Heart left ventricle (tissue), 16 donors: ENCODE measurements around the gene CREBZF. TPM values are rescaled to one million over a fixed set of nuclear protein-coding genes. Genes with fewer than 3 reads are reported as not detected.
A peak's percentile ranks its signal among the peaks of the same experiment; 100 is the strongest.

Source experiments
- ATAC-seq, 4 donors: fragments of 200-7000 bp; cut with Tn5 transposase; one replicate each; pipeline ENCODE4 v1.9.1; 2020 to 2022; ENCODE audit warnings: moderate library complexity in 4 of 4, mild to moderate bottlenecking in 3 of 4, moderate number of reproducible peaks in 1 of 4
- DNase-seq, 5 donors: peaks; one replicate each; pipeline ENCODE4 v3.0.0-alpha.2; 2020
- H3K27ac ChIP-seq, 12 donors: fragments of 200-600 bp; sonication (generic) in 4 of 12; one replicate each; pipeline versions ENCODE4 v1.5.0 to v1.8.0; 2016 to 2022; ENCODE audit warnings: mild to moderate bottlenecking in 2 of 12
- H3K27me3 ChIP-seq, 9 donors: fragments of 200-600 bp; sonication (generic) in 2 of 9; one replicate each; pipeline versions ENCODE4 v1.5.1 to v1.8.0; 2016 to 2022; ENCODE audit warnings: mild to moderate bottlenecking in 3 of 9
- H3K36me3 ChIP-seq, 9 donors: fragments of 200-600 bp; sonication (generic) in 2 of 9; one replicate each; pipeline versions ENCODE4 v1.5.0 to v1.8.0; 2018 to 2022; ENCODE audit warnings: mild to moderate bottlenecking in 2 of 9
- H3K4me1 ChIP-seq, 12 donors: fragments of 200-600 bp; sonication (generic) in 4 of 12; one replicate each; pipeline versions ENCODE4 v1.5.0 to v1.8.0; 2016 to 2022; ENCODE audit warnings: mild to moderate bottlenecking in 3 of 12
- H3K4me3 ChIP-seq, 12 donors: fragments of 200-600 bp; sonication (generic) in 4 of 12; one replicate each; pipeline versions ENCODE4 v1.5.0 to v1.8.0; 2017 to 2022; ENCODE audit warnings: mild to moderate bottlenecking in 9 of 12, moderate library complexity in 4 of 12
- H3K9me3 ChIP-seq, 12 donors: fragments of 200-600 bp; sonication (generic) in 4 of 12; one replicate each; pipeline versions ENCODE4 v1.5.0 to v1.8.0; 2016 to 2022; ENCODE audit warnings: mild to moderate bottlenecking in 1 of 12
- CTCF ChIP-seq, 12 donors: fragments of 200-600 bp; sonication (generic) in 4 of 12; IDR thresholded peaks; one replicate each; pipeline versions ENCODE4 v1.5.0 to v1.8.0; 2018 to 2022; ENCODE audit warnings: antibody characterized with exemption in 12 of 12, mild to moderate bottlenecking in 5 of 12
- POLR2A ChIP-seq, 2 donors: fragments of 450-650 bp; IDR thresholded peaks; one replicate each; pipeline ENCODE4 v1.6.1; 2017; ENCODE audit warnings: antibody characterized with exemption in 2 of 2, mild to moderate bottlenecking in 2 of 2, moderate library complexity in 2 of 2
- WGBS, 4 donors: extraction: QIAGEN DNeasy Blood & Tissue Kit in 2 of 4; methylation state at CpG; one replicate each; pipeline versions ENCODE4 v1.1.5 to v1.1.7; 2013 to 2018; 5-methylcytosine and 5-hydroxymethylcytosine counted together
- intact Hi-C, 10 donors: fragments of 100-400 bp; cut with DNase I; formaldehyde crosslinking; loops; one replicate each; pipeline versions ENCODE4 v1.11.1 to v1.14.2; 2022
- polyA plus RNA-seq, 2 donors: library from polyadenylated mRNA; stranded (reverse); fragments of 200-250 nt; gene quantifications; one replicate each; pipeline ENCODE4 v1.2.3, GENCODE V29; 2013
- total RNA-seq, 9 donors: library from RNA; depleted of rRNA in 2 of 9; stranded (reverse); fragments of >200 nt in 2 of 9; fragmentation: NEBNext Ultra II Directional in 3 of 9; extraction: Animal tissue kit (Norgen Biotek cat#: 25700) in 3 of 9; gene quantifications; one replicate each; pipeline versions ENCODE4 v1.1.0 to v1.2.4, GENCODE V29; 2016 to 2023
- donor health status: ischemic (EF 13 %, LVEDD 7.1; RV severe dilation, severe dysfunction).
- donor health status: healthy with polysubstance abuse.
- donor health status: DM: no; HTN: yes; CAD: no.
- donor health status: DM: no; HTN: no; CAD: no.
- donor health status: ischemic (EF 25% LVEDD 6.9; RV normal size, moderate dysfunction).
- donor health status: ischemic (EF 25% LVEDD 5.7; RV mildly dilated, moderate dysfunction).
- donor health status: healthy.
- donor health status: DM: yes; HTN: yes; CAD: no.
- donor health status: ischemic (EF 35%, LVEDD 5.7; RV mildly dilated, moderate dysfunction).
- donor health status: nonischemic (EF 11% LVEDD 7.7; RV severe dilation, severe dysfunction).
- donor health status: DM: yes; HTN: yes; CAD: no.
- donor health status: PGD.
- donor health status: ischemic (EF 29% LVEDD 5.4; RV normal size, mild dysfunction).
- donor health status: nonischemic (EF 23%, LVEDD 6.1; RV moderate dilation, normal function).

Gene CREBZF
- total and polyA plus RNA-seq, 11 donors = 11.5 to 17.8 (median 12.8) TPM

DNA sequence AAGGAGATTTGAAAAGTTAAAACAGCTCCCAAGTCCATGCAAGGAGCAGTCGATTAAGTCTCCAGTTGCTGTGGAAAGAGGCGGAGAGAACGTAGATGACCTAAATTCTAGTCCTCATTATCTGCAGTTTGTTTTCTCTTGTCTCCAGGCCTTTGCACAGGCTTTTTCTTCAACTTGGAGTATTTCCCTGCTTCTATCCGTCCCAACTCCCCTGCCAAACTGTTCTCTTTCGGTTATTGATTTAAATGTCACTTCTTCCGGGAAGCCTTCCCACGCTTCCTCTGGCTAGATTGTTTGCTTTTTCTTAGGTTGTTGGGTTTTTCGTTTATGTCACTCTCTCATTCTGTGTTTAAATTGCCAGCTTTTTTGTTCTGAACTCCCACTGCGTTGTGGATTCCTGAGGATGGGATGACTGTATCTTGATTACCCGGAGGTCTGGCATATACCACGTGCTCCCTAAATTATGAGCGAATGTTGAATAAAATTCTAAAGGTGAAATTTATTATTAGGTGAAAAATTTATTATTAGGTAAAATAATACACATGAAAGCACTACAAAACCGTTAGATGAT is 36.1 kb downstream of the CREBZF start:
- Histone ChIP-seq H3K4me3 (peak overlapping the region; percentile 52 to 83 (median 77)), H3K9me3 (no peaks in the 10 kb centered on the region), H3K27me3 (no peaks in the 10 kb centered on the region), H3K4me1 (peaks cover 0 to 34% (median 15%) of the 10 kb centered on the region in 12 donors), H3K27ac (peak overlapping the region; percentile 4 to 96 (median 89)), H3K36me3 (peaks cover 0 to 27% (median 14%) of the 10 kb centered on the region in 9 donors)
- no peak for TF ChIP-seq CTCF (IDR thresholded peaks at IDR 0.05)
- TF ChIP-seq POLR2A (IDR thresholded peaks at IDR 0.05) = no peak
- ATAC-seq (peak in 2 of 4 donors; percentile 1 to 7), DNase-seq (no peak)
- 1% methylated on average over 13 of the region's 13 CpGs for WGBS, 4 donors
- intact Hi-C loops = loop anchor here in 9 of 10 donors (1.0 to 5.0 kb wide), 9 partner anchors 14 to 618 kb away; partner anchors contain the start of genes CREBZF (in 2 of the 9), TMEM126A (in 2 of the 9) and EED (in 1 of the 9)

GRCh38 chr11:85627998-85628770 is 36.7 kb downstream of the CREBZF start, which contains the start of gene TMEM126B:
Gene TMEM126B, plus strand, starts transcription at chr11:85628593. Its CDS starts 15 bp downstream, at chr11:85628608.
- Histone ChIP-seq H3K27ac (peak within 1 kb of the TSS; percentile 76 to 96 (median 90)), H3K9me3 (no peaks in the 10 kb centered on the region), H3K36me3 (peaks cover 0 to 22% (median 14%) of the 10 kb centered on the region in 9 donors), H3K27me3 (no peaks in the 10 kb centered on the region), H3K4me3 (peak within 1 kb of the TSS; percentile 52 to 83 (median 77)), H3K4me1 (peaks cover 0 to 34% (median 15%) of the 10 kb centered on the region in 12 donors)
- DNase-seq (peak; percentile 98 to 99 (median 98)), ATAC-seq (peak; percentile 99 to 100 (median 99))
- intact Hi-C loops = loop anchor here in 9 of 10 donors (1.0 to 5.0 kb wide), 9 partner anchors 15 to 619 kb away; partner anchors contain the start of genes CREBZF (in 2 of the 9), TMEM126A (in 2 of the 9) and EED (in 1 of the 9)
- TF ChIP-seq CTCF (IDR thresholded peaks at IDR 0.05) = no peak
- peak; percentile 45 to 96 for TF ChIP-seq POLR2A (IDR thresholded peaks at IDR 0.05)
- 0 to 1% (median 0%) methylated on average over 38 to 41 of the region's 41 CpGs for WGBS, 4 donors

DNA sequence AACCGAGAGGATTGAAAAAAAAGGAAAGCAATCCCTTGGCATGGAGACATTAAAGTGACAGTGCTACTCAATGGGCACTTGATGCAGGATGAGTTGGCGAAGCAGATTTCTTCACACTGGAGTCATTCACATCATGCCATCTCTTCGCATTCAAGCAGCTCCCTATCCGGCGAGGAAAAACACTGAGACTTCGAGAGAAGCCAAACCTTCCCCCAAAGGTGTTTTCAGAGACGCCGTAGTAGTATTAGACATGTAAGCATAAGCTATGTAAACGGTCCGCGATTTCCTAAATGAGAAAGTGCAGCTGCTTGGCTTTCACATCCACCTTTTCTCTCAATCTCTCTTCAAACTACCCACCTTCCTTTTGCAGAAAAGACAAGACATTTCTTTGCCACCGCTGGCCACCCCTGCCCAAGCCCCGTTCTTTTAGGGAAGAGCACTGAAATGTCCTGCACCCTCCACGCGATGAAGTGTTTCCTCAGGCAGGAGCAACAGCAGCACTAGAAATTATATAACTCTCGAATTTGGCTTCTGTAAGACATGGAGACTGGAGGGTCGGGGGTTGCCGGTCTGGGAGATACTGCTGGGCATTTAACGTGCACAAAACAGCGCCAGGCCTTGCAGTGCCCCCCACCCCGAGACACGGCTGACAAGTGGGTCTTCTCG is 37.5 kb downstream of the CREBZF start, which contains the start of gene DLG2:
TSS of gene DLG2 (minus strand) at position 13 of the 666 bp plus-strand sequence.
- Histone ChIP-seq H3K27ac (peak within 1 kb of the TSS; percentile 76 to 96 (median 90)), H3K4me3 (peak within 1 kb of the TSS; percentile 22 to 83 (median 77)), H3K9me3 (no peaks in the 10 kb centered on the region), H3K36me3 (peaks cover 0 to 22% (median 14%) of the 10 kb centered on the region in 9 donors), H3K4me1 (peaks cover 0 to 34% (median 15%) of the 10 kb centered on the region in 12 donors), H3K27me3 (no peaks in the 10 kb centered on the region)
- ATAC-seq (peak; percentile 1 to 35 (median 14)), DNase-seq (peak in 1 of 5 donors; percentile 64)
- 0 to 1% (median 1%) methylated on average over 23 of the region's 23 CpGs for WGBS, 4 donors
- intact Hi-C loops = loop anchor here in 7 of 10 donors (5.0 kb wide), 2 partner anchors 35 to 620 kb away; no protein-coding TSS in a partner anchor
- TF ChIP-seq POLR2A (IDR thresholded peaks at IDR 0.05) = no peak
- TF ChIP-seq CTCF (IDR thresholded peaks at IDR 0.05) = no peak
